ENCODE results near the gene C4orf50.

The C4orf50 gene

DNA sequence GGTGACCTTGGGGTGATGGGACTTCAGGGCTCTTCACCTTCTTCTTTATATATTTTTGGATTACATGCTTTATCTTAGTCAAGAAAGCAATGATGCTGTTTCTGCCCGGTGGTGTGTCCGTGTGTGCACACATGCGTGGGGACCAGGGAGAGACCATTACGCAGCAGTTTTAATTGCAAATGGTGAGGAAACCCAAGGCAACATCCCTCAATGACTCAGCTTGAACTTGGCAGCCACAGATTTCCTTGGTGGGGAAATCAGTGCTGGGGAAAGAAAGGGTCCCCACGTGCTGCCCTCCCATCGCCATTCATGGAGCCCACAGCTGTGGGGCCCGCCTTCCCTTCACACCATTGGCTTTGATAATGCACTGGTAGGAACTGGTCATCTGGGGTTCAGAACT is 46.2 kb upstream of the C4orf50 start:
- H2AFZ ChIP-seq (ENCODE audit: low read depth, low read length, severe bottlenecking) = no peak overlapping the region
- no peaks in the 10 kb centered on the region for H3K36me3 ChIP-seq (ENCODE audit: low read length)
- H3K27me3 ChIP-seq (ENCODE audit: low read length) = no peaks in the 10 kb centered on the region
- H3K9me2 ChIP-seq (replicated peaks; ENCODE audit: insufficient read depth, low read length) = no peaks in the 10 kb centered on the region
- no peak overlapping the region for H3K27ac ChIP-seq (ENCODE audit: low read depth, low read length)
- H3K4me3 ChIP-seq (ENCODE audit: insufficient read depth, low read length, poor library complexity, severe bottlenecking) = no peak overlapping the region
- peaks cover 4% of the 10 kb centered on the region; the same call in 1 of the 2 replicates for H3K9me3 ChIP-seq (ENCODE audit: insufficient read depth, low read length)
- no peak overlapping the region for H3K4me2 ChIP-seq (ENCODE audit: low read depth, low read length, poor library complexity, severe bottlenecking)
- H4K20me1 ChIP-seq (ENCODE audit: low read depth, low read length) = no peaks in the 10 kb centered on the region
- H3F3A ChIP-seq (ENCODE audit: insufficient read depth) = no peaks in the 10 kb centered on the region
- H3K79me2 ChIP-seq (ENCODE audit: insufficient read depth, low read length) = no peaks in the 10 kb centered on the region
- TF ChIP-seq EZH2phosphoT487 (conservative IDR thresholded peaks at IDR 0.05; ENCODE audit: low read length) = no peak
- TF ChIP-seq, protein P1, sequence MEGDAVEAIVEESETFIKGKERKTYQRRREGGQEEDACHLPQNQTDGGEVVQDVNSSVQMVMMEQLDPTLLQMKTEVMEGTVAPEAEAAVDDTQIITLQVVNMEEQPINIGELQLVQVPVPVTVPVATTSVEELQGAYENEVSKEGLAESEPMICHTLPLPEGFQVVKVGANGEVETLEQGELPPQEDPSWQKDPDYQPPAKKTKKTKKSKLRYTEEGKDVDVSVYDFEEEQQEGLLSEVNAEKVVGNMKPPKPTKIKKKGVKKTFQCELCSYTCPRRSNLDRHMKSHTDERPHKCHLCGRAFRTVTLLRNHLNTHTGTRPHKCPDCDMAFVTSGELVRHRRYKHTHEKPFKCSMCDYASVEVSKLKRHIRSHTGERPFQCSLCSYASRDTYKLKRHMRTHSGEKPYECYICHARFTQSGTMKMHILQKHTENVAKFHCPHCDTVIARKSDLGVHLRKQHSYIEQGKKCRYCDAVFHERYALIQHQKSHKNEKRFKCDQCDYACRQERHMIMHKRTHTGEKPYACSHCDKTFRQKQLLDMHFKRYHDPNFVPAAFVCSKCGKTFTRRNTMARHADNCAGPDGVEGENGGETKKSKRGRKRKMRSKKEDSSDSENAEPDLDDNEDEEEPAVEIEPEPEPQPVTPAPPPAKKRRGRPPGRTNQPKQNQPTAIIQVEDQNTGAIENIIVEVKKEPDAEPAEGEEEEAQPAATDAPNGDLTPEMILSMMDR (IDR thresholded peaks at IDR 0.05; ENCODE audit: insufficient read depth, low read length, poor library complexity, severe bottlenecking) = no peak
- H3K9ac ChIP-seq (ENCODE audit: low read length) = no peak overlapping the region

DNA sequence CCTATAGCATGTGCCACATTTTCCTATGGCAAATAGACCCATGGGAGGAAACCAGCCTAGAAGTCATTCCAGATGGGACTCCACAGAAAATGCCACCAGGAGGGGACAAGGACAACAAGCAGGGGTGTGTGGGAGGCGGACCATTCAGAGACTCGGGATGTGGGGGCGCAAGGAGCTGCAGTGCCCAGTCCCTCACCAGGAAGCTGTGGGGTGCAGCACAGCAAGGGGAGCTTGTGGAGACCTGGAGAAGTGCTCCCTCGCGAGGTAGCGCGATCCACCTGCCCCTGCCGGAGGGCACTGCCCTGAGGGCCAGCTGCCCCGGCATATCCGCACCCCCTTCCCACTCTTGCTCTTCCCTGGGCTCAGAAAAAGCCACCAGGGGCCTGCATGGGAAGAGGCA is 45.5 kb upstream of the C4orf50 start:
- TF ChIP-seq, protein P1 (IDR thresholded peaks at IDR 0.05; ENCODE audit: insufficient read depth, low read length, poor library complexity, severe bottlenecking) = no peak
- no peak for TF ChIP-seq EZH2phosphoT487 (conservative IDR thresholded peaks at IDR 0.05; ENCODE audit: low read length)
- peaks cover 11% of the 10 kb centered on the region; the same call in 1 of the 2 replicates for H3K9me3 ChIP-seq (ENCODE audit: insufficient read depth, low read length)
- H3K4me3 ChIP-seq (ENCODE audit: insufficient read depth, low read length, poor library complexity, severe bottlenecking) = no peak overlapping the region
- H3K27ac ChIP-seq (ENCODE audit: low read depth, low read length) = no peak overlapping the region
- H3K9ac ChIP-seq (ENCODE audit: low read length) = no peak overlapping the region
- no peaks in the 10 kb centered on the region for H3K27me3 ChIP-seq (ENCODE audit: low read length)
- no peaks in the 10 kb centered on the region for H3K9me2 ChIP-seq (replicated peaks; ENCODE audit: insufficient read depth, low read length)
- H3K79me2 ChIP-seq (ENCODE audit: insufficient read depth, low read length) = no peaks in the 10 kb centered on the region
- H3K36me3 ChIP-seq (ENCODE audit: low read length) = no peaks in the 10 kb centered on the region
- H3K4me2 ChIP-seq (ENCODE audit: low read depth, low read length, poor library complexity, severe bottlenecking) = no peak overlapping the region
- no peaks in the 10 kb centered on the region for H4K20me1 ChIP-seq (ENCODE audit: low read depth, low read length)
- no peaks in the 10 kb centered on the region for H3F3A ChIP-seq (ENCODE audit: insufficient read depth)
- no peak overlapping the region for H2AFZ ChIP-seq (ENCODE audit: low read depth, low read length, severe bottlenecking)

DNA sequence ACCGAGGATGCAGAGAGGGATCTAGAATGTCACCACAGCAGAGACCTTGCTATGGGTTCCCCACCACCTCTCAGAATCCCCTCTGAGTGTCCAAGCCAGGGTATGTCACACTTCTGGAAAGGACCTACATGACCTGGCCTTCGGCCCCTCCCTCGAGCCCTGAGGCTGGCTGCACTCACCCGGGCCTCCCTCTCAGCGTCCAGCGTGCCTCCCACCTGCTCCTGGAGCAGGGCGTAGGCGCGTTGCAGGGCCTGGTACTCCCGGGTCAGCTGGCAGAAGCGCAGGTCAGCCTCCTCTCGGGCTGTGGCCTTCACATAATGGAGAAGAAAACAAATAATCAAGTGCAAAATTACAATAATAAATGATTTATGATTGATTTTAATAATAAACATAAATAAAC is 43.9 kb upstream of the C4orf50 start:
- TF ChIP-seq, protein P1 (IDR thresholded peaks at IDR 0.05; ENCODE audit: insufficient read depth, low read length, poor library complexity, severe bottlenecking) = no peak
- no peak for TF ChIP-seq EZH2phosphoT487 (conservative IDR thresholded peaks at IDR 0.05; ENCODE audit: low read length)
- Histone ChIP-seq H3K4me2 (ENCODE audit: low read depth, low read length, poor library complexity, severe bottlenecking) (no peak overlapping the region), H3F3A (ENCODE audit: insufficient read depth) (no peaks in the 10 kb centered on the region), H3K9me3 (ENCODE audit: insufficient read depth, low read length) (peaks cover 24% of the 10 kb centered on the region; the same call in 1 of the 2 replicates), H4K20me1 (ENCODE audit: low read depth, low read length) (no peaks in the 10 kb centered on the region), H3K36me3 (ENCODE audit: low read length) (no peaks in the 10 kb centered on the region), H3K9me2 (replicated peaks; ENCODE audit: insufficient read depth, low read length) (no peaks in the 10 kb centered on the region), H3K9ac (ENCODE audit: low read length) (no peak overlapping the region), H3K4me3 (ENCODE audit: insufficient read depth, low read length, poor library complexity, severe bottlenecking) (no peak overlapping the region), H2AFZ (ENCODE audit: low read depth, low read length, severe bottlenecking) (no peak overlapping the region), H3K27ac (ENCODE audit: low read depth, low read length) (no peak overlapping the region), H3K27me3 (ENCODE audit: low read length) (no peaks in the 10 kb centered on the region), H3K79me2 (ENCODE audit: insufficient read depth, low read length) (no peaks in the 10 kb centered on the region)

Measured in SU-DHL-6 (cell line).